ENCODE data around the gene LRIG2. TPM values are rescaled to one million over a fixed set of nuclear protein-coding genes. Genes with fewer than 3 reads are reported as not detected.

Gene LRIG2
- total and polyA plus RNA-seq, 2 of the 4 experiments (the other 2 are of a cell fraction), result 4.3 to 9.0 TPM

GRCh38 chr1:113178522-113178921 lies 105.5 kb downstream of the LRIG2 start:
- H3K79me1 ChIP-seq (ENCODE audit: low read depth in 1 of 2, low read length in 2 of 2), result no peaks in the 10 kb centered on the region
- in situ Hi-C loops (cut with MboI; ENCODE audit: low sequenced_read_pairs) (no loop called here), intact Hi-C loops (cut with micrococcal nuclease) (no loop called here), dilution Hi-C loops (cut with HindIII; ENCODE audit: low sequenced_read_pairs, unreplicated experiment) (no loop called here)
- no peaks in the 10 kb centered on the region for H3K9me1 ChIP-seq (ENCODE audit: insufficient read depth, low read length)
- ChIA-PET POLR2A (ENCODE audit: unreplicated experiment) (no interaction called here), CTCF (no interaction called here)
- DNase-seq (no peak), ATAC-seq (ENCODE audit: low read depth) (no peak; the same call in 1 of the 2 replicates)
- no peak for TF ChIP-seq CHD1 (IDR thresholded peaks at IDR 0.05; ENCODE audit: low read depth, low read length)
- TF ChIP-seq, protein P1, sequence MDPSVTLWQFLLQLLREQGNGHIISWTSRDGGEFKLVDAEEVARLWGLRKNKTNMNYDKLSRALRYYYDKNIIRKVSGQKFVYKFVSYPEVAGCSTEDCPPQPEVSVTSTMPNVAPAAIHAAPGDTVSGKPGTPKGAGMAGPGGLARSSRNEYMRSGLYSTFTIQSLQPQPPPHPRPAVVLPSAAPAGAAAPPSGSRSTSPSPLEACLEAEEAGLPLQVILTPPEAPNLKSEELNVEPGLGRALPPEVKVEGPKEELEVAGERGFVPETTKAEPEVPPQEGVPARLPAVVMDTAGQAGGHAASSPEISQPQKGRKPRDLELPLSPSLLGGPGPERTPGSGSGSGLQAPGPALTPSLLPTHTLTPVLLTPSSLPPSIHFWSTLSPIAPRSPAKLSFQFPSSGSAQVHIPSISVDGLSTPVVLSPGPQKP (IDR thresholded peaks at IDR 0.05; ENCODE audit: borderline replicate concordance, low read depth, low read length), result no peak
- no peak for TF ChIP-seq SMC3 (IDR thresholded peaks at IDR 0.05; ENCODE audit: low read depth, low read length)
- no peak for TF ChIP-seq CEBPB (IDR thresholded peaks at IDR 0.05; ENCODE audit: low read depth, low read length)
- TF ChIP-seq RCOR1 (IDR thresholded peaks at IDR 0.05; ENCODE audit: insufficient replicate concordance, low read length), result no peak
- TF ChIP-seq CTCF (conservative IDR thresholded peaks at IDR 0.05; ENCODE audit: low read depth, low read length), result no peak
- H2BK20ac ChIP-seq (ENCODE audit: low read depth, low read length), result no peak overlapping the region
- no peak overlapping the region for H3K4ac ChIP-seq (ENCODE audit: low read depth, low read length)
- no peak overlapping the region for H2BK5ac ChIP-seq (ENCODE audit: low read depth, low read length, poor library complexity, severe bottlenecking)
- no peak overlapping the region for H4K91ac ChIP-seq (ENCODE audit: insufficient read depth, low read depth, low read length)
- H2AK9ac ChIP-seq (replicated peaks; ENCODE audit: low read depth, low read length, poor library complexity), result no peak overlapping the region
- no peak overlapping the region for H2BK120ac ChIP-seq (ENCODE audit: low read depth, low read length)
- H3K18ac ChIP-seq (ENCODE audit: low read depth, low read length), result no peak overlapping the region
- no TSS peak for BruUV-seq (replicated peaks)
- no peak overlapping the region for H4K8ac ChIP-seq (ENCODE audit: low read depth in 2 of 2, low read length in 2 of 2)
- H2AFZ ChIP-seq (replicated peaks; ENCODE audit: low read length, poor library complexity), result no peak overlapping the region
- H4K5ac ChIP-seq (ENCODE audit: low read depth, low read length), result no peak overlapping the region
- H3K14ac ChIP-seq (replicated peaks; ENCODE audit: low read depth, low read length), result no peak overlapping the region
- H3K27me3 ChIP-seq (ENCODE audit: control insufficient read depth, insufficient read depth, low read length), result no peaks in the 10 kb centered on the region; the same call in none of the 2 replicates
- no peak overlapping the region for H3K23ac ChIP-seq (ENCODE audit: low read depth, low read length)
- no CpG with 5 or more reads among the region's 3 CpGs for whole genome bisulfite sequencing, 2 experiments (ENCODE audit: extremely low coverage in 2 of 2, insufficient read length in 1 of 2)
- H3K9ac ChIP-seq (ENCODE audit: low read depth, low read length), result no peak overlapping the region
- no peaks in the 10 kb centered on the region for H3K4me1 ChIP-seq (ENCODE audit: control insufficient read depth, insufficient read depth, low read length)
- H3K56ac ChIP-seq (ENCODE audit: extremely low read depth, insufficient read depth, low read length), result no peak overlapping the region
- H3K4me3 ChIP-seq (ENCODE audit: insufficient read depth, low read depth, low read length), result no peak overlapping the region
- H3K9me3 ChIP-seq (ENCODE audit: control insufficient read depth, insufficient read depth, low read length), result no peaks in the 10 kb centered on the region
- H2BK15ac ChIP-seq (ENCODE audit: low read depth, low read length), result no peak overlapping the region
- H3K36me3 ChIP-seq (ENCODE audit: control insufficient read depth, insufficient read depth, low read length), result no peaks in the 10 kb centered on the region
- no peak overlapping the region for H3K27ac ChIP-seq (ENCODE audit: insufficient read depth, low read length)
- H3K4me2 ChIP-seq (ENCODE audit: low read depth, low read length), result no peak overlapping the region
- H2AK5ac ChIP-seq (ENCODE audit: low read depth, low read length), result no peak overlapping the region
- no peaks in the 10 kb centered on the region for H4K20me1 ChIP-seq (ENCODE audit: insufficient read depth, low read length)

Other genes starting within 250 kb of the LRIG2 start
- 156 and 187 TPM in 2 replicates for gene SLC16A1, start 117.0 kb upstream of the LRIG2 start, total RNA-seq (2012; rRNA removed)
- 27.6 and 32.9 TPM in 2 replicates for gene SLC16A1, start 117.0 kb upstream of the LRIG2 start, polyA plus RNA-seq (2012; rRNA removed)

All from IMR-90 (cell line).